Stimulated activated naive CD4-positive, alpha-beta T cell treated with Interleukin-2 at 50 U/mL for 16 hours (primary cell): ENCODE results near the gene AKR1A1.
"Not testable (repeated sequence)": the region's sequence is repeated elsewhere in the genome, so short reads cannot be mapped to it uniquely, and the experiment has no call there.

ENCODE experiments used
- DNase-seq: peaks from one replicate; lab custom pipeline; 2025; lab: John Stamatoyannopoulos, UW

Gene AKR1A1

DNA sequence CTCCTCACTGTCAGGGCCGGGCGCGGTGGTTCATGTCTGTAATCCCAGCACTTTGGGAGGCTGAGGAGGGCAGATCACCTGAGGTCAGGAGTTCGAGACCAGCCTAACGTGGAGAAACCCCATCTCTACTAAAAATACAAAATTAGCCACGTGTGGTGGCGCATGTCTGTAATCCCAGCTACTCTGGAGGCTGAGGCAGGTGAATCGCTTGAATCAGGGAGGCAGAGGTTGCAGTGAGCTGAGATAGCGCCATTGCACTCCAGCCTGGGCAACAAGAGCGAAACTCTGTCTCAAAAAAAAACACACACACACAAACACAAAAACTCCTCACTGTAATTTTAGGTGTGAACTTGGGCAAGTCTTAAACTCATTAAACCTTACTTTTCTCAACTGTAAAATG, 26.7 kb upstream of the AKR1A1 start:
- not testable (repeated sequence) for DNase-seq

- DNase-seq = no peak
Measured at GRCh38 chr1:45526135-45526644, 24.4 kb upstream of the AKR1A1 start.

DNA sequence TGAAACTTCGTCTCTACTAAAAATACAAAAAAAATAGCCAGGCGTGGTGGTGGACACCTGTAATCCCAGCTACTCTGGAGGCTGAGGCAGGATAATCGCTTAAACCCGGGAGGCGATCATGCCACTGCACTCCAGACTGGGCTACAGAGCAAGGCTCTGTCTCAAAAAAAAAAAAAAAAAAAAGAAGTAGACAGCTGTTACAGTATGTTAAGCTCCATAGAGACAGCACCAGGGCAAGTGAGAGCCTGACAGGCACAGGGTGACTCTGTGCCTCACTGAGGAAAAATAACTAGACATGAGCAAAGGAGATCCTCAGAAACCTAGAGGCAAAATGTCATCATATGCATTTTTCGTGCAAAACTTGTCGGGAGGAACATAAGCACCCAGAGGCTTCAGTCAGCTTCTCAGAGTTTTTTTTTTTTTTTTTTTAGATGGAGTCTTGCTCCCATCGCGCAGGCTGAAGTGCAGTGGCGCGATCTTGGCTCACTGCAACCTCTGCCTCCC, 19.9 kb upstream of the AKR1A1 start:
- no peak for DNase-seq

- no peak for DNase-seq
Measured at GRCh38 chr1:45531873-45532272, 18.8 kb upstream of the AKR1A1 start.

DNA sequence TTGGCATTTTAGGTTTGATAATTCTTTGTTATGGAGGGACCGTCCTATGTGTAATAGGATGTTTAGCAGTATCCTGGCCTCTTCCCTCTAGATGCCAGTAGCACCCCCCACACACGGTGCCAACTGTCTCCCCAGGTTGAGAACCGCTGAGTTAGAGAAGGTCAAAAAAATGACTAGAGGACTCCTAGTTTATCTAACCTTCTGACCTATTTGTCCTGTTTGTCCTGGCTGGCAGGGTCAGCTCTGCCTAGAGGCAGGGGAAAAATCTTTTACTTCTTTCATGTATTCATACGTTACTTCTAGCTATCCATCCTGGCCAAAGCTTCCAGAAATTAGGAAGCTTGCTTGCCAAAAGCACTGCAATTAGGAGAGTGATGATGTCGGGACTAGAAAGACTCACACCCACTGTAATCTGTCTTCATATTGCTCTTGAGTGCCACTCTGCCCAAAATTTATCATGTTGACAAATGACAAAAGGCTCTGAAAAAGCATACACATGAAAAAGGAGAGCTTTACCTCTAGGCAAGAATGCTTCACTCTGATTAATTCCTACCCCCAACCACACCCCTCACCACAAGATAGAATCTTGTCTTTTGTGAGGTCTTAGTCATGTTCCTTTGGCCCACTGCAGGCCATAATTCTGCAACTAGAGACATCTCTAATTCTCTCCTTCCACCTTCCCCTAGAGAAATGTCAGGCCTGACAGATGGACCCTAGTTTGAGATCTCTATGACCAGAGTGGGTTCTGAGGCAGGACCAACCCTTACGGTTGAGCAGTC, 14.4 kb upstream of the AKR1A1 start:
- DNase-seq = no peak

DNA sequence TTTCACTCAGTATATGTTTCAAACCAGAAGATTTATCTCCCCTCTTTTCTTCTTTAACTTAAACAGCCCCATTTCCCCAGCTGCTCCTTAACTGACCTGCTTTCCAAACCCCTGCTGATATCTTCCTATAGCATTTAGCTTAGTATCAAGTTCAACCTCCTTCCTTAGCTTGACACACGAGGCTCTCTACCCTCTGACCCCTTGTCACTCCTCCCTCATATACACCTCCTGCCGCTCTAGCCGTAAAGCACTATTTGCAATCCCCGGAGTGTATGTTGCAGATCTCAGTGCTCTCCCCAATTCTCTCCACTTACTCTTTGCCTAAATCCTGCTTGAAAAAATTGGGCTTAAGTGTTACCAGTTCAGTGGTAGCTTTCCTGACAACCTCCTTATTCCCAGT, 13.7 kb upstream of the AKR1A1 start:
- no peak for DNase-seq

- no peak for DNase-seq
Measured at GRCh38 chr1:45541193-45541592, 9.4 kb upstream of the AKR1A1 start.

DNA sequence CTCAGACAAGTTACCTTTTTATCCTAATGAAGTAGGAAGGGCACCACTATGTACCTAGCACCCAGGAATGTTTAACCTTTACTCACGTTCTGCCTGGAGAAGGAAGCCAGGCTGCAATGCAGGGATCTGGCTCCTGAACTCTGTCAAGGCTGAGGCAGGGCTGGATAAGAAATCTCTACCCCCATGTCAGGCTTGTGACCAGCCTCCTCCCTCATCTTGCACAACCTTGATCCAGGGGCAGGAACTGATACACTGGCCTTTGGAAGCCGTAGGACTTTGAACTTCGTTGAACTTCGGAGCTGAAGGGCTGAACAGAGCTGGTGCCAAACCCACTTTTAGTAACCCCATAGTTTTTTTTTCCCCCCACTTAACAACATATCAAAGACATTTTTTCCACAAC, 8.0 kb upstream of the AKR1A1 start:
- no peak for DNase-seq

DNA sequence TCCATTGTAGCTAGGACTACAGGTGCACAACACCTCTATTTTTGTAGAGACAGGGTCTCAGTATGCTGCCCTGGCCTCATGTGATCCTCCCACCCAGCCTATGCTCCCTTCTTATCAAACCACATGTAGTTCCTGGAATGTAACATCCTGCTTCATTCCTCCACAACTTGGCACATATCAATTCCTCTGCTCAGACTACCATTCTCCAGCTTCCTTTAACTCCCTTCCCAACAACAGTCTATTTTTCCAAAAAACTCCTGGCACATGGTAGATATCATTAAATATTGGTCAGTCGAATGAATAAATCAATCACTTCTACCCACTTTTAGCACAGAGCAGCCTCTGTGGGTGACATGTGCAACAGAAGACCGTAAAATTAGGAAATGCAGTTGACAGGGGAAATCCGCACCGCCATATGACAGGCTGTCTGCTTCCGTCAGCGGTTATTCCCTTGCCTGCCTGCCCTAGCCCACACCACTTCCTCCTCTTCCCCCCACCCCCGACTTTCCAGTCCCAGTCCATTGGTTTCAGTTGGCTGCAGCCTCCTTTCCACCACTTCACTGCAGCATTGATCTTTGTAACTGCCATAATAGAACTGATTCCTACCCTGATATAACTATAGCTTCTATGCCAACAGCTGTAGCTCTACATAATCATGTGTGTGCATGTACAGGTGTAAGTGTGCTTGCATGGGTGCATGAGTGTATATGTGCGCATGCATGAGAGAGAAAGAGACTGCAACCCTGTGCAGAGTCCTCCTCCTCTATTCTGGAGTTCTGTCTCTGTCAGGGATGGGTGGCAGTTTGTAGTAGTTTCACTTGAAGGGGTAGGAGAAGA, 6.8 kb upstream of the AKR1A1 start:
- peak; percentile 68 for DNase-seq

- DNase-seq = no peak
Measured at GRCh38 chr1:45544530-45544929, 6.1 kb upstream of the AKR1A1 start.

DNA sequence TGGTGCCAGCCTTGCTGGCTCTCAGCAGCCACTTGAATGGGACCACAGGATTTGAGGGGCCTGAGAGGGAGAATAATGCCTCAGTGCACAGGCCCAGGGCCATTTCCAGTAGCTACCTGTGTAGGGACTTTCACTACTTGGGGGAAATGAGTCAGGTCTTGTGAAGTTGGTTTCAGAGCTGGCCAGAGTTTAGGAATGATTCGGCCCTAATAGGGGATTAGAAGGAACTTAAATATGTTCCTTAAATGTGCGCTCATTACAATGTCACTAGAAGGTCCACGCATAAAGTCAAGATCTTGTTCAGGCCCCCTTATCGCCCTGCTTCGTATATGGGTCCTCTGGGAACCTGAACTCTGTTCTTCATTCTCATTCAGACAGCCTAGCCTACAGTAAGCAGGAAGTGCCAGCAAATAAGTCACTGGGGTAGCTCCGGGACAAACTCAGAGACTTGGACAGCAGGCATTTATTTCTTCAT, 5.6 kb upstream of the AKR1A1 start:
- DNase-seq = no peak

- DNase-seq = no peak
Measured at GRCh38 chr1:45545553-45546310, 4.9 kb upstream of the AKR1A1 start.

DNA sequence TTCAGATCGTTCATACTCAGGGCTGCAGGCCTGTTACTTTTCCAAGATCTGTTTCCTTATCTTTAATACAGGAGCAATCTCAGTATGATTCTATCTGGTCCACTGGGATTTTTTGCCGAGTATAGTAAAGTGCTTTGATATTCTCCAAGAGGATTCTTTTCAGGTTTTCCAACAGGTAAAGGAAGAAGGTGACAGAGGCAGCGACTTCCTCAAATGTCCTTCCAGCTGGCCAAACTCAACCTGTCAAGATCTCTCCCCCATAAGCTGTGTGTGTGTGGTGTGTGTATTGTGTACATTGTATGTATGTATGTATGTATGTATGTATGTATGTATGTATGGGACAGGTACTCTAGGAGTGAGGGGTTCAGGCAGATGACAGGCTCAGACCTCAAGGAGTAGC, 1.1 kb downstream of the AKR1A1 start:
- no peak for DNase-seq

DNA sequence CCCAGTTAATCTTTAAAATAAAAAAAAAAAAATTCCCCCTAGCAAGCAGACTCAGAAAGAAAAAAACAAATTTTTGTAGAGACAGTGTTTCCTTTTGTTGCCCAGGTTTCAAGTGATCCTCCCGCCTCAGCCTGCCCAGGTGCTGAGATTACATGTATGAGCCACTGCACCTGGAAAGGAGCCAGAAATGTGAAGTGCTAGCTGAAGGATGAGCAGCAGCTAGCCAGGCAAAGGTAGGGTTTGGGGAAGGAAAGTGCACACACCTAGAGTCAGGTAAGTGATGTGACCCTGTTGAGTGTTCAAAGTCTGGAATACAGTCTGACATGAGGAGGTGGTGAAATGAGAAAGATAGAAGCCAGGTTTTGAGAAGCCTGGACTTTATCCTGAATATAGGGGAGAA, 1.7 kb downstream of the AKR1A1 start:
- DNase-seq = no peak

DNA sequence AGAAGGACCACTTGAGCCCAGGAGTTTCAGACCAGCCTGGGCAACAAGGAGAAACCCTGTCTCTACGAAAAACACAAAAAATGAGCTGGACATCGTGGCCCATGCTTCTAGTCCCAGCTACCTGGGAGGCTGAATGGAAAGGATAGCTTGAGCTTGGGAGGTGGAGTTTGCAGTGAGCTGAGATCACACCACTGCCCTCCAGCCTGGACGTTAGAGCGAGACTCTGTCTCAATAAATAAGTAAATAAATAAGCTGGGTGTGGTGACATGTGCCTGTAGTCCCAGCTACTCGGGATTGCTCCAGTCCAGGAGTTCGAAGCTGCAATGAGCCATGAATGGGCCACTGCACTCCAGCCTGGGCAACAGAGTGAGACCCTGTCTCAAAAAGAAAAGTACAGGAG, 3.6 kb downstream of the AKR1A1 start:
- no peak for DNase-seq

- no peak for DNase-seq
Measured at GRCh38 chr1:45557422-45557944, 6.9 kb downstream of the AKR1A1 start.

DNA sequence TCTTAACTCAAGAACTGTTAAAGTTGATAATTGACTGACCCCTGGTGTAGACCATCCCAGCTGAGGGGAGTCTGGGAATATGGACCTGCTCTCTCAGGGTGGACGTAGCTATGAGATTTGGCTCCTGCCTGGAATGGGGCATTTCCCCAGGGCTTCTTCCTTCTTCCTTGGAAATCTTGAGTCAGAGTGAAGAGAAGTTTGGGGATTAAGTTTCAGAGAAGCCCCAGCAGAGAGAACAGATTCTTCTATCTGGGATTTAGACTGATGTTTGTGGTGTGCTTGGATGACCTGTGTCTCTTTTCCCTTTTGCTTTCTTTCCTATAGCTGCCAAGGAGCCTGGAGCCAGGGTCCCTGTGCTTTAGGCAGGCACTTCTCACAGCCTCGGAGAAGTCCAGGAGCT, 13.2 kb downstream of the AKR1A1 start:
- DNase-seq = no peak

DNA sequence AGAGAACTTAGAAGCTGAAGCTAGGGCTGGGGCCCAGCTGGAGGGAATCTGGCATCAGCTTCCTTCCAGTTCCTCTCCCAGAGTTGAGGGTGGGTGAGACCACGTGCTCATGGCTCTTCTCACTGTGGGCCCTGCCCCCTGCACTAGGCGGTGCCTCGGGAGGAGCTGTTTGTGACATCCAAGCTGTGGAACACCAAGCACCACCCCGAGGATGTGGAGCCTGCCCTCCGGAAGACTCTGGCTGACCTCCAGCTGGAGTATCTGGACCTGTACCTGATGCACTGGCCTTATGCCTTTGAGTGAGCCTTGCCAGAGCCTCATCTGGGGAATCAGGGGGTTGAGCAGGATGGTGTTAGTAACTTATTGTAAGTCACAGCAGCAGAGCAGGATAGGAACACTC, 16.1 kb downstream of the AKR1A1 start:
- DNase-seq = no peak

- DNase-seq = no peak
Measured at GRCh38 chr1:45567911-45568310, 17.3 kb downstream of the AKR1A1 start.

DNA sequence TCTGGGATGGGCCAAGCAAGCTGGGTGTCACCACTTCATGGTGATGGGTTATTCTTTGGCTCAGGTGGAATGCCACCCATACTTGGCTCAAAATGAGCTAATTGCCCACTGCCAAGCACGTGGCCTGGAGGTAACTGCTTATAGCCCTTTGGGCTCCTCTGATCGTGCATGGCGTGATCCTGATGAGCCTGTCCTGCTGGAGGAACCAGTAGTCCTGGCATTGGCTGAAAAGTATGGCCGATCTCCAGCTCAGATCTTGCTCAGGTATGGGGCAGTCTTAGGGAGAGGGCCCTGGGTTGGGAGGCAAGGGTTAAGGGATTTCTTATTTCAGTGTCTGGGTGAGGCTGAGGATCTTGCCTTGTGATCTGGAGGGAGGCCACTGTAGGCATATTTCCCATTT, 17.8 kb downstream of the AKR1A1 start:
- DNase-seq = no peak

DNA sequence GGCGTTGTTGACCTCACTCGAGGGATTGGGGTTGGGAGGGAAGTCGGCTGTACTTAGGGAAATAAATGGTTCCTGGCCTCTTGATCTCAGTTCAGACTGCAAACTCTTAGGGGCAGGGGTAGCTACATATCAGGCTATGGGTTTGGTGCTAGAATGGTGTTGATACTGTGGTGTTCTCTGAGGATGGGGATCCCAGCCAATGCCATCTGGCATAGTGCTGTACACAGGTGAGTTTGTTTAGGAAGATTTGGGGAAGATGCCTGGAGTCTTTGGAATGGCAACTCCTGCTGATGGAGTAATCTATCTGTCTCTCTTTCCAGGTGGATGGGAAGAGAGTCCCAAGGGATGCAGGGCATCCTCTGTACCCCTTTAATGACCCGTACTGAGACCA, 18.9 kb downstream of the AKR1A1 start:
- DNase-seq = no peak
